Stimulated activated CD4-positive, alpha-beta T cell treated with anti-CD3 and anti-CD28 coated beads, Interleukin-1b, Interleukin-23, amount 100 ng/mL, for 24 hours (primary cell): ENCODE results near the gene SIGLEC6.

Source experiments
- DNase-seq, 4 experiments: peaks; one replicate each; pipeline ENCODE4 v3.0.0-alpha.2; 2020; ENCODE audit warnings: low read depth in 4 of 4, low spot score in 1 of 4

The SIGLEC6 gene

GRCh38 chr19:51531349-51532315, at the start of gene SIGLEC6:
SIGLEC6 (minus strand) TSS chr19:51531670; CDS start chr19:51531648, 22 bp downstream.
- DNase-seq: no peak

GRCh38 chr19:51576850-51577249, 45.4 kb upstream of the SIGLEC6 start:
- DNase-seq: no peak

GRCh38 chr19:51573331-51573730, 41.9 kb upstream of the SIGLEC6 start:
- DNase-seq: no peak

DNA sequence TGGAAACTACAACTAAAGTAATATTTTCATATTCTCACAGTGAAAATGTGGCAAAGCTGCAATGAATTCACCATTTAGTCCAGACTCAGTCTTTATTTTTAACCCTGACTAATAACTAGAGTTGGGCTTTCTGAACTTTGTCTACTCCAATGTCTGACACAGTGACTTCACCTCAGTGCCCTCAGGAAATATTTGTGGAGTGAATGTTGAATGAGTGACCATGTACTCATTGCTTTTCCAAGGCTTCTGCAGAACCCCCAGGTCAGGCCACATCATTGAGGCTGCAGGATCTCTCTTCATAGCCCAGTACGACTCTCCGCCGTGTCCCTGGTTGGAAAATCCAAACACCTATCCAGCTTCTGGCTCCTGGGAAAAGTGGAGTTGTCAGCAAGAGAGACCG, 41.4 kb upstream of the SIGLEC6 start:
- DNase-seq: no peak

DNA sequence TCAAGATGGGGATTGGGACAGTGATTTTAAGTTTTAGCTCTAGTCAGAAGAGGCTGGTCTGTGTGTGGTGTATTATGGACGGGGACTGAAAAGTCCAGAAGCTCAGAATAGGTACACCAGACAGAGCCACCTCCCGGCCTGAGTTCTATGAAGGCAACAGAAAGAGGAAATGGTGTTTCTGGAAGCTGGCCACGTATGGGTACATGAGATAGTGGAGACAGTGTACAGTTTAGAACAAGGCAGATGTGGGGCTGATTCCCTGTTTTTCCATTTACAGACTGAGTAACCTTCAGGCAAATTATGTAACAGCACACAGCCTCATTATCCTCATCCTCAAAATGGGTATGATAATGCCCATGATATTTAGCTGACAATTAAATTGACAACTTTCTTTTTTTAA, 40.9 kb upstream of the SIGLEC6 start:
- DNase-seq: no peak

- no peak for DNase-seq
These were observed 40.1 kb upstream of the SIGLEC6 start for GRCh38 chr19:51571599-51571998.

GRCh38 chr19:51570962-51571575, 39.6 kb upstream of the SIGLEC6 start, which contains the start of gene ZNF175:
ZNF175 (plus strand) TSS chr19:51571283; CDS start chr19:51573330, 2,047 bp downstream.
- DNase-seq: peak; percentile 77 to 80 (median 78)

- no peak for DNase-seq
These were observed 37.0 kb upstream of the SIGLEC6 start for GRCh38 chr19:51568456-51568855.

- no peak for DNase-seq
These were observed 36.1 kb upstream of the SIGLEC6 start for GRCh38 chr19:51567583-51567982.

GRCh38 chr19:51566489-51567100, 35.1 kb upstream of the SIGLEC6 start:
- DNase-seq: no peak

DNA sequence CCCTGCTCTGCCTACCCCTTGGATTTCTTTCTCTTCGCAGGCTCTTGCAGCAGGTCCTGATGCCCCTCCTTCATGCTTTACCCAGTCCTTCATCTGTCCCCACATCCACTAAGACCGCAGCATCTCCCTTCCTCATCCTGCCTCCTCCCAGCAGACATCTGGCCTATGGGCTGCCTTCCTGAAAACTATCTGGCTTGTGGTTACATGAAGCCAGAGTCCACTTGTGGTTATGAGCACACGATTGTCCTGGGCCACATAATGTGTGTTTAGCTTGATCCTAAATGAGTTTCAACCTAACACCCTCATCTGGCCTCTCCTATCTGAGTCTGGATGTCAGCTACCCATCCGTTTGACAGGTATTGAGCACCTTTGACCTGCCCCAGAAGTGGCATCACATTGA, 34.1 kb upstream of the SIGLEC6 start:
- no peak for DNase-seq

DNA sequence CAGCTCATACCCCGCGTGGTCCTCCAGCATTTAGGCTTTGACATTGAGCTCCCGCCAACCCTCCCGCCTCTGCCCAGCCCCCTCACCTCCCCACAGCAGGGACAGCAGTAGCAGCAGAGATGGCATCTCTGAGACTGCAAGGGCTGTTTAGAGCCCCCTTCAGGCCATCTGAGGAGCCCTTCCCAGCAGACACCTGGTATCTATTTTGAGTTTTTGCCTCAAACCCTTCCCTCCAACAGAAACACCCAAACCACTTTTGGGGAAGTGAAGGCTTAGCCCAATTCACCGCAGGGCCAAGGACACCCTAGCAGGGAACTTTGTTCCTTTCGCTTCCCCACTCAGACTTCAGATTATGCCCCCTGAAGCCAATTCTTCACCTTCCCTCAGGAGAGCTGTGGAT, 33.3 kb upstream of the SIGLEC6 start:
- DNase-seq: no peak

DNA sequence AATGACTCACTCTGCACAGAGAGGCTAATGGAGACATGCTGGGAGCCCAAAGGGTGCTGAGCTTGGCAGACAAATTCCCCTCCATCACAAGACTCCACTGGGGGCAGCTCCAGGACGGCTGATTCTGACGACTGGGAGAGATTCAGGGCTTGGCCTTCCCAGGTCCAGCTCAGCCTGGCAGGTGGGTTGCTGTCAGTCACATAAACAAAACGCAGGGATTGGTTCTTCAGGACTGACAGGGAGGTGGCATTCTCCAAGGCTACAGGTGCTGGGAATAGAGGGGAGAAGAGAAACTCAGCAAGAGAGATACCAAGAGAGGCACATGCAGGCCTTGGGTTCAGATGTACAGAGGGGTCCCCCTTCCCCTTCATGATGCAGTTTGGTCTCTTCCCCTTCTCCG, 28.9 kb upstream of the SIGLEC6 start:
- no peak for DNase-seq

DNA sequence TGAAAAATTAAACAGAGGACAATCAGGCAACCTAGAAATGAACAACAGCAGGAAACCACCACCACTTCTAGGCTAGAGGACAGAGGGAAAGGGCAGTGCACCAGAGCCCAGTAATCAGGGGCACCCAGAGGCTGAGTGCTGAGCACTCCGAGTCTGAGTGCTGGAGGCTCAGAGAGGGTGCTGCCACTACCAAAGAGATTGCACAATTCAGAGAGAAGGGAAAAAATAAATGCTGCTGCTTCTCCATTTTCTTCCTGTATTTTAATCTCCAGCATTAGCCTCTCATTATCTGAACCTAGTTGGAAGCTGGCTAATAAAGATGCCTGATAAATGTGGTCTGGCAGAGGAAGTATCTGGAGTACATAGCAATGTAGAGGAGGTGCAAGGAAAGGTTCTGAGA, 27.8 kb upstream of the SIGLEC6 start:
- no peak for DNase-seq

- peak in 3 of 4 experiments; percentile 7 to 37 (median 20) for DNase-seq
These were observed 21.7 kb upstream of the SIGLEC6 start for GRCh38 chr19:51552996-51553725.

DNA sequence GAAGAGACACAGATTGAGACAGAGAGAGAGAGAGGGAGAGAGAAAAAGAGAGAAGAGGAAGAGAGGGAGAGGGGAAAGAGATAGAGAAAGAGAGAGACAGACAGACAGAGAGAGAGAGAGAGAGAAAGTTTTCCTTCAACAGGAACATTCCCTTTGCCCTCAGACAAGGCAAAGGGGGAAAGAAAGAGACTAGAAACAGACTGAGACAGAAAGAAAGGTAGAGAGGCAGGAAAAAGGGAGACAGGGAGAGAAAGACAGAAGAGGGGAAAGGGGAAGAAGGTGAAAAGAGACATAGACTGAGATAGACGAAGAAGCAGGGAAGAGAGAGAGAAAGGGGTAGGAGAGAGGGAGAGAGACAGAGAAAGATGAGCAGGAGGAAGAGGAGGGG, 21.1 kb upstream of the SIGLEC6 start:
- no peak for DNase-seq

DNA sequence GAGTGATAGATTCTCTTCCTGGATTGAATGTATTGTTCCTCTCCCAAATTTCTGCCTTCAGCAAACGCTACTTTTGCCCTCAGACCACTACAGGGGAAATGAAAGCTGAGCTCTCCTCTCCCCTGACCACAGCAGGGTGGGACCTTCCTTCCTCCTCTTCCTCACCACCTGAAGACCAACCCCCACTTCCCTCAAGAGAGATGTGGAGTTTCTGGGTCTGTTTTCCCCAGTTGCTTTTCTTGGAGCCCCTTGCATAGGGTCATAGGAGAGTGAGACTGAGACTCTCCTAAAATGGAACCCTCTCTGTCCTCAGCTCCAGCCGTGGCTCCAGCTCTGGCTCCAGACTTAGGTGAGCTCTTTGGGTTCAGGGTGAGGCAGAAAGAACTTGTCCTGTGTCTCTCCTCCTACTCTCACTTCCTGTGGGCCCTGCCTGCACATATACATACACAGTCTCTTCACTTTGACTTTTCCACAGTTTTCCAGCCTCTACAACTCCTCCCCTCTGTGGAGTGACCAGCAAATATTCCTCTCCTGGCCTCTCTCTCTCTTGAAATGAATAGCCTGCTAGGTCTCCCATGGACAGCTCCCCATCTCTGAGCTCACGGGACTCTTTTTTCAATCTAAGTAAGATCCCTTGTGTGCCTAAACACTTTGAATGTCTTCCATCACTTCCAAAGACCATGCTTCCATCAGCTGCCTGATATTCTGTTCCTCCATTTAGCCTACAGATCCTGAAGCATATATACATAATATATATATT, 20.4 kb upstream of the SIGLEC6 start:
- DNase-seq: no peak

GRCh38 chr19:51550848-51551672, 19.6 kb upstream of the SIGLEC6 start:
- DNase-seq: no peak

DNA sequence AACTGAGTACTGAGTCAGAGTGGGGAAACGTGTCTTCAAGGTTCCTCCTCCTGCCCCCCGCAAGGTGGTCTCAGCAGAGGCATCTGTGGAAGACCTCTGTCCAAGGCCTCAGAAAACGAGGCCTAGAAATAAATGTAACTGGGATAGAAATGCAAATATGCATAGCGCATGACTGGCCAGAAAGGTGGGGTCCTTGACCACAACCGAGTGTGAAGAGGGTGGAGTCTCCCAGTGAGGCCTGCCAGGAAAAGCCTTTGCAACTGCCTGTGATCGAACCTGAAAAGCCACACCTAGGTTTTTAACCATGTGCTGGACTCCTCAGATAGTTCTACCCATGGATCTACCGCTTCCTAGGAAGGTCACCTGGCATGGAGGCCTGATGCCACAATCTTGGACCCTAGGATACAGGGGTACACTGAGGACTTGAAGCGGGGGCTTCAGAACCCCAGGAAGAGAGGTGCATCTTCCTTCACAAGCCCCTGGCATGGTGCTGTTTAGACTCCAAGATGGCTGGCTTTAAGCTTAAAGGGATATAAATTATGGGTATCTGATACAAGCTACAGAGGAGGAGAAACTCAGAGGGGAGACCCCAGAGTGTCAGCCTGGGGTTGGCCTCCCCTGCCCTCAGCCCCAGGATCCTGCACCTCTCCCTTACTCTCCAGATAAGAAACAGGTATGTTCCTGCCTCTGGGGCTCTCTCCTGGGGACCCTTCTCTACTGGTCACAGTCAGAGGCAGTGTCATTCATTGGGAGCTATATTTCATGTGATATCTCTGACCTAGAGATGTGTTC, 18.3 kb upstream of the SIGLEC6 start:
- DNase-seq: no peak
